Bone marrow (tissue), 2 donors: ENCODE data around the gene PRMT1.

Experiments
- DNase-seq, 2 donors: peaks; one replicate each; lab custom pipeline; 2025; lab: John Stamatoyannopoulos, UW

Gene PRMT1

GRCh38 chr19:49667473-49667872 lies 9.6 kb upstream of the PRMT1 start:
- DNase-seq: no peak

- DNase-seq: no peak
Measured at GRCh38 chr19:49669516-49669915, 7.6 kb upstream of the PRMT1 start.

- DNase-seq: peak; percentile 32 to 37
Measured at GRCh38 chr19:49672131-49672919, 4.7 kb upstream of the PRMT1 start.

- peak in 1 of 2 donors; percentile 87 for DNase-seq
Measured at GRCh38 chr19:49676136-49676783, 811 bp upstream of the PRMT1 start.

GRCh38 chr19:49676784-49677230 lies 264 bp upstream of the PRMT1 start:
- DNase-seq: peak; percentile 94 to 100

GRCh38 chr19:49677901-49678674 lies 1.0 kb downstream of the PRMT1 start:
- DNase-seq: peak; percentile 30 to 42

- no peak for DNase-seq
Measured at GRCh38 chr19:49678985-49679770, 2.1 kb downstream of the PRMT1 start.

- DNase-seq: no peak
Measured at GRCh38 chr19:49679771-49680413, 2.8 kb downstream of the PRMT1 start.

- peak; percentile 81 to 89 for DNase-seq
Measured at GRCh38 chr19:49680421-49681351, 3.6 kb downstream of the PRMT1 start.

- no peak for DNase-seq
Measured at GRCh38 chr19:49681830-49682229, 4.8 kb downstream of the PRMT1 start.

GRCh38 chr19:49682274-49682673 lies 5.2 kb downstream of the PRMT1 start:
- no peak for DNase-seq

GRCh38 chr19:49683814-49684250 lies 6.8 kb downstream of the PRMT1 start:
- no peak for DNase-seq

- DNase-seq: no peak
Measured at GRCh38 chr19:49684251-49684982, 7.3 kb downstream of the PRMT1 start.

- no peak for DNase-seq
Measured at GRCh38 chr19:49684983-49685553, 8.0 kb downstream of the PRMT1 start.

- no peak for DNase-seq
Measured at GRCh38 chr19:49685845-49686332, 8.8 kb downstream of the PRMT1 start.

- no peak for DNase-seq
Measured at GRCh38 chr19:49686503-49687088, 9.5 kb downstream of the PRMT1 start.

- no peak for DNase-seq
Measured at GRCh38 chr19:49687150-49687549, 10.1 kb downstream of the PRMT1 start.

- no peak for DNase-seq
Measured at GRCh38 chr19:49687566-49688316, 10.7 kb downstream of the PRMT1 start.
